PC-3 (cell line): ENCODE data around the gene UBE2S.

Source experiments
- EZH2 ChIP-seq: fragments of 300-600 bp; sonication (generic); IDR thresholded peaks from one replicate; pipeline ENCODE4 v1.6.1; 2017; ENCODE audit warnings: antibody characterized with exemption, mild to moderate bottlenecking, low read length; ENCODE audit not compliant: unreplicated experiment
- EZH2phosphoT487 ChIP-seq: fragments of 300-600 bp; sonication (generic); IDR thresholded peaks from 2 replicates; pipeline ENCODE4 v1.6.1; 2018; ENCODE audit warnings: mild to moderate bottlenecking, antibody characterized with exemption, low read length, borderline replicate concordance
- TF ChIP-seq, protein P1 (sequence below): fragments of 300-600 bp; sonication (generic); conservative IDR thresholded peaks from 2 replicates; pipeline ENCODE4 v1.5.1; 2017; ENCODE audit warnings: antibody characterized with exemption, low read depth, mild to moderate bottlenecking, low read length

DNA sequence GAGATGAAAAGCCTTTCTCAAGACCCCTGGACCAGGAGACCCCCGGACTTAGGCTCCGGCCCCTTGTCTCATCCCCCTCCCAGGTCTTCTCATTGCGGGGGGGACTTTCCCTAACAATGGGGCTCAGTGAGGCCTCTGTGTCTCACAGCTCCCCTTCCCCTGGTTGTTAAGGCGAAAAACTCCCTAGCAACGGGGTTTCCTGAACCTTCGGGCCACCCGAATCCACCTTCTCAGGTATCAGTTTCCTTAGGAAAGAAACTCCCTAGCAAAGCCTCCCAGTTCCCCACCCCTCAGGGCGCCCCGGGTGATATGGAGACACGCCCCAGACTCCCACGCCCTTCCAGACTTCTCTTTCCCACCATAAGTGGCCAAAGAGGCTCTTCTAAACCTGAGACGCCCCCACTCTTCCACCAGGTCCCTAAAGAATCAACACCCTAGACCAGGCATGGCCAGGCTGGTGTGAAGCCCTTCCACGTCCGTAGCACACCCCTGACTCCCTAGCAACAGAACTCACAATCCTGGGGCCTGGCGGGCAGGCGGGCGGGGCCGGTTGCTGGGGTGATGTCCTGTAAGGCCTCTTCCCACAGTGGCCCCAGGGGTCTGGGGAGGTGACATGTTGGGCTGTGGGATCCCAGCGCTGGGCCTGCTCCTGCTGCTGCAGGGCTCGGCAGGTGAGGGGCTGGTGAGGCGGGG, 31.2 kb downstream of the UBE2S start, which contains the start of gene TMEM190:
- TF ChIP-seq, protein P1, sequence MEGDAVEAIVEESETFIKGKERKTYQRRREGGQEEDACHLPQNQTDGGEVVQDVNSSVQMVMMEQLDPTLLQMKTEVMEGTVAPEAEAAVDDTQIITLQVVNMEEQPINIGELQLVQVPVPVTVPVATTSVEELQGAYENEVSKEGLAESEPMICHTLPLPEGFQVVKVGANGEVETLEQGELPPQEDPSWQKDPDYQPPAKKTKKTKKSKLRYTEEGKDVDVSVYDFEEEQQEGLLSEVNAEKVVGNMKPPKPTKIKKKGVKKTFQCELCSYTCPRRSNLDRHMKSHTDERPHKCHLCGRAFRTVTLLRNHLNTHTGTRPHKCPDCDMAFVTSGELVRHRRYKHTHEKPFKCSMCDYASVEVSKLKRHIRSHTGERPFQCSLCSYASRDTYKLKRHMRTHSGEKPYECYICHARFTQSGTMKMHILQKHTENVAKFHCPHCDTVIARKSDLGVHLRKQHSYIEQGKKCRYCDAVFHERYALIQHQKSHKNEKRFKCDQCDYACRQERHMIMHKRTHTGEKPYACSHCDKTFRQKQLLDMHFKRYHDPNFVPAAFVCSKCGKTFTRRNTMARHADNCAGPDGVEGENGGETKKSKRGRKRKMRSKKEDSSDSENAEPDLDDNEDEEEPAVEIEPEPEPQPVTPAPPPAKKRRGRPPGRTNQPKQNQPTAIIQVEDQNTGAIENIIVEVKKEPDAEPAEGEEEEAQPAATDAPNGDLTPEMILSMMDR: no peak
- TF ChIP-seq EZH2phosphoT487 (no peak), EZH2 (no peak)
